ENCODE measurements around the gene GRM8.
"Not testable (repeated sequence)": the region's sequence is repeated elsewhere in the genome, so short reads cannot be mapped to it uniquely, and the experiment has no call there.

GRM8 gene

GRCh38 chr7:127021857-127022256, 230.9 kb downstream of the GRM8 start:
- no peak for DNase-seq

GRCh38 chr7:127021019-127021738, 231.6 kb downstream of the GRM8 start:
- no peak for DNase-seq

GRCh38 chr7:127018889-127019288, 233.9 kb downstream of the GRM8 start:
- no peak for DNase-seq

- DNase-seq = no peak
Measured at GRCh38 chr7:127017196-127017595, 235.5 kb downstream of the GRM8 start.

- no peak for DNase-seq
Measured at GRCh38 chr7:127000725-127001124, 252.0 kb downstream of the GRM8 start.

- DNase-seq = no peak
Measured at GRCh38 chr7:126996659-126997058, 256.1 kb downstream of the GRM8 start.

GRCh38 chr7:126993626-126994213, 259.0 kb downstream of the GRM8 start:
- DNase-seq = no peak

- DNase-seq = no peak
Measured at GRCh38 chr7:126988022-126988421, 264.7 kb downstream of the GRM8 start.

GRCh38 chr7:126979722-126980121, 273.0 kb downstream of the GRM8 start:
- DNase-seq = no peak

GRCh38 chr7:126978865-126979264, 273.9 kb downstream of the GRM8 start:
- no peak for DNase-seq

GRCh38 chr7:126973066-126973465, 279.7 kb downstream of the GRM8 start:
- no peak for DNase-seq

GRCh38 chr7:126972571-126972970, 280.2 kb downstream of the GRM8 start:
- no peak for DNase-seq

- DNase-seq = no peak
Measured at GRCh38 chr7:126959649-126960048, 293.1 kb downstream of the GRM8 start.

- DNase-seq = no peak
Measured at GRCh38 chr7:126958367-126958766, 294.4 kb downstream of the GRM8 start.

GRCh38 chr7:126957443-126957842, 295.3 kb downstream of the GRM8 start:
- DNase-seq = no peak

- no peak for DNase-seq
Measured at GRCh38 chr7:126953461-126953860, 299.3 kb downstream of the GRM8 start.

- no peak for DNase-seq
Measured at GRCh38 chr7:126948664-126949063, 304.1 kb downstream of the GRM8 start.

- DNase-seq = no peak
Measured at GRCh38 chr7:126940723-126941307, 311.9 kb downstream of the GRM8 start.

GRCh38 chr7:126937171-126937570, 315.6 kb downstream of the GRM8 start:
- DNase-seq = no peak

GRCh38 chr7:126931581-126931980, 321.2 kb downstream of the GRM8 start:
- DNase-seq = no peak

- DNase-seq = no peak
Measured at GRCh38 chr7:126930166-126930565, 322.6 kb downstream of the GRM8 start.

- DNase-seq = no peak
Measured at GRCh38 chr7:126924477-126924876, 328.3 kb downstream of the GRM8 start.

- DNase-seq = not testable (repeated sequence)
Measured at GRCh38 chr7:126911627-126912026, 341.1 kb downstream of the GRM8 start.

- DNase-seq = not testable (repeated sequence)
Measured at GRCh38 chr7:126908564-126908963, 344.2 kb downstream of the GRM8 start.

Data from OCI-M1 (cell line).